ENCODE results near the gene APOBEC4. TPM values are rescaled to one million over a fixed set of nuclear protein-coding genes. Genes with fewer than 3 reads are reported as not detected.

Gene APOBEC4
- total RNA-seq, 1 experiment from 2014 or later = not detected

GRCh38 chr1:183600634-183601033 is 52.5 kb downstream of the APOBEC4 start:
- intact Hi-C loops (cut with micrococcal nuclease; ENCODE audit: unreplicated experiment) = no loop called here
- no peaks in the 10 kb centered on the region for H3K27me3 ChIP-seq (replicated peaks; ENCODE audit: control insufficient read depth, insufficient read depth, low read length)
- no peaks in the 10 kb centered on the region for H3K36me3 ChIP-seq (ENCODE audit: control insufficient read depth, insufficient read depth, low read length)
- ChIA-PET CTCF (no interaction called here), POLR2A (no interaction called here)
- Mint-ChIP-seq H3K27ac (ENCODE audit: unreplicated experiment) (no peak overlapping the region), H3K4me1 (ENCODE audit: low read depth, unreplicated experiment) (peaks cover 7% of the 10 kb centered on the region), H3K27me3 (ENCODE audit: insufficient read depth, unreplicated experiment) (no peaks in the 10 kb centered on the region), H3K4me3 (ENCODE audit: unreplicated experiment) (no peak overlapping the region), H3K9me3 (ENCODE audit: unreplicated experiment) (no peaks in the 10 kb centered on the region), H3K36me3 (ENCODE audit: insufficient read depth, unreplicated experiment) (no peaks in the 10 kb centered on the region)
- BruUV-seq (replicated peaks) = no TSS peak
- TF ChIP-seq, protein P1, sequence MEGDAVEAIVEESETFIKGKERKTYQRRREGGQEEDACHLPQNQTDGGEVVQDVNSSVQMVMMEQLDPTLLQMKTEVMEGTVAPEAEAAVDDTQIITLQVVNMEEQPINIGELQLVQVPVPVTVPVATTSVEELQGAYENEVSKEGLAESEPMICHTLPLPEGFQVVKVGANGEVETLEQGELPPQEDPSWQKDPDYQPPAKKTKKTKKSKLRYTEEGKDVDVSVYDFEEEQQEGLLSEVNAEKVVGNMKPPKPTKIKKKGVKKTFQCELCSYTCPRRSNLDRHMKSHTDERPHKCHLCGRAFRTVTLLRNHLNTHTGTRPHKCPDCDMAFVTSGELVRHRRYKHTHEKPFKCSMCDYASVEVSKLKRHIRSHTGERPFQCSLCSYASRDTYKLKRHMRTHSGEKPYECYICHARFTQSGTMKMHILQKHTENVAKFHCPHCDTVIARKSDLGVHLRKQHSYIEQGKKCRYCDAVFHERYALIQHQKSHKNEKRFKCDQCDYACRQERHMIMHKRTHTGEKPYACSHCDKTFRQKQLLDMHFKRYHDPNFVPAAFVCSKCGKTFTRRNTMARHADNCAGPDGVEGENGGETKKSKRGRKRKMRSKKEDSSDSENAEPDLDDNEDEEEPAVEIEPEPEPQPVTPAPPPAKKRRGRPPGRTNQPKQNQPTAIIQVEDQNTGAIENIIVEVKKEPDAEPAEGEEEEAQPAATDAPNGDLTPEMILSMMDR (IDR thresholded peaks at IDR 0.05; ENCODE audit: insufficient read depth in 1 of 2, low read depth in 1 of 2, low read length in 1 of 2, severe bottlenecking in 1 of 2, unreplicated experiment in 1 of 2) = no peak
- H3K4me3 ChIP-seq (ENCODE audit: low read depth, low read length) = no peak overlapping the region
- DNase-seq = no peak
- no peaks in the 10 kb centered on the region for H3K4me1 ChIP-seq
- no peaks in the 10 kb centered on the region for H3K9me3 ChIP-seq

GRCh38 chr1:183600136-183600535 is 53.0 kb downstream of the APOBEC4 start:
- no peak overlapping the region for H3K4me3 Mint-ChIP-seq (ENCODE audit: unreplicated experiment)

GRCh38 chr1:183598386-183598785 is 54.7 kb downstream of the APOBEC4 start:
- ChIA-PET CTCF (no interaction called here), POLR2A (no interaction called here)
- no peak overlapping the region for H3K4me3 Mint-ChIP-seq (ENCODE audit: unreplicated experiment)
- TF ChIP-seq, protein P1 (IDR thresholded peaks at IDR 0.05; ENCODE audit: insufficient read depth in 1 of 2, low read depth in 1 of 2, low read length in 1 of 2, severe bottlenecking in 1 of 2, unreplicated experiment in 1 of 2) = no peak
- no TSS peak for BruUV-seq (replicated peaks)
- no peak overlapping the region for H3K27ac Mint-ChIP-seq (ENCODE audit: unreplicated experiment)
- no peaks in the 10 kb centered on the region for H3K36me3 Mint-ChIP-seq (ENCODE audit: insufficient read depth, unreplicated experiment)
- no peaks in the 10 kb centered on the region for H3K36me3 ChIP-seq (ENCODE audit: control insufficient read depth, insufficient read depth, low read length)
- H3K4me1 ChIP-seq = no peaks in the 10 kb centered on the region
- no peaks in the 10 kb centered on the region for H3K9me3 ChIP-seq
- H3K4me1 Mint-ChIP-seq (ENCODE audit: low read depth, unreplicated experiment) = no peaks in the 10 kb centered on the region
- DNase-seq = no peak
- intact Hi-C loops (cut with micrococcal nuclease; ENCODE audit: unreplicated experiment) = no loop called here
- no peaks in the 10 kb centered on the region for H3K9me3 Mint-ChIP-seq (ENCODE audit: unreplicated experiment)
- no peaks in the 10 kb centered on the region for H3K27me3 ChIP-seq (replicated peaks; ENCODE audit: control insufficient read depth, insufficient read depth, low read length)
- no peaks in the 10 kb centered on the region for H3K27me3 Mint-ChIP-seq (ENCODE audit: insufficient read depth, unreplicated experiment)
- no peak overlapping the region for H3K4me3 ChIP-seq (ENCODE audit: low read depth, low read length)

More at GRCh38 chr1:183600136-183600535, 53.0 kb downstream of the APOBEC4 start:
- H3K27me3 ChIP-seq (replicated peaks; ENCODE audit: control insufficient read depth, insufficient read depth, low read length) = no peaks in the 10 kb centered on the region
- intact Hi-C loops (cut with micrococcal nuclease; ENCODE audit: unreplicated experiment) = no loop called here
- Mint-ChIP-seq H3K27me3 (ENCODE audit: insufficient read depth, unreplicated experiment) (no peaks in the 10 kb centered on the region), H3K9me3 (ENCODE audit: unreplicated experiment) (no peaks in the 10 kb centered on the region), H3K27ac (ENCODE audit: unreplicated experiment) (no peak overlapping the region), H3K4me1 (ENCODE audit: low read depth, unreplicated experiment) (peaks cover 7% of the 10 kb centered on the region), H3K36me3 (ENCODE audit: insufficient read depth, unreplicated experiment) (no peaks in the 10 kb centered on the region)
- ChIA-PET POLR2A (no interaction called here), CTCF (interaction anchor here (0.9 kb wide), 1 partner anchor 85 kb away, joined by 4 read pairs; no protein-coding TSS in a partner anchor)
- no peaks in the 10 kb centered on the region for H3K4me1 ChIP-seq
- H3K36me3 ChIP-seq (ENCODE audit: control insufficient read depth, insufficient read depth, low read length) = no peaks in the 10 kb centered on the region
- no peaks in the 10 kb centered on the region for H3K9me3 ChIP-seq
- no peak for DNase-seq
- TF ChIP-seq, protein P1 (IDR thresholded peaks at IDR 0.05; ENCODE audit: insufficient read depth in 1 of 2, low read depth in 1 of 2, low read length in 1 of 2, severe bottlenecking in 1 of 2, unreplicated experiment in 1 of 2) = no peak
- no TSS peak for BruUV-seq (replicated peaks)
- H3K4me3 ChIP-seq (ENCODE audit: low read depth, low read length) = no peak overlapping the region
